Epithelial cell of proximal tubule (primary cell): ENCODE measurements around the gene GPR146. TPM values are rescaled to one million over a fixed set of nuclear protein-coding genes. Genes with fewer than 3 reads are reported as not detected.

Experiments used
- DNase-seq: peaks from one replicate; pipeline ENCODE4 v3.0.0-alpha.2; 2011; ENCODE audit warnings: low read depth
- H3K4me3 ChIP-seq: 2 replicates; pipeline ENCODE4 v1.5.1; 2011; ENCODE audit warnings: low read depth, mild to moderate bottlenecking, low read length
- CTCF ChIP-seq: conservative IDR thresholded peaks from 2 replicates; pipeline ENCODE4 v1.5.1; 2012; ENCODE audit warnings: low read depth, mild to moderate bottlenecking, low read length
- total RNA-seq: library from RNA; depleted of rRNA; stranded (reverse); fragments of >200 nt; gene quantifications from 2 replicates; pipeline ENCODE4 v1.2.3, GENCODE V29; 2015

The GPR146 gene
- total RNA-seq, 1 donor from 2014 or later: 0.23 TPM

DNA sequence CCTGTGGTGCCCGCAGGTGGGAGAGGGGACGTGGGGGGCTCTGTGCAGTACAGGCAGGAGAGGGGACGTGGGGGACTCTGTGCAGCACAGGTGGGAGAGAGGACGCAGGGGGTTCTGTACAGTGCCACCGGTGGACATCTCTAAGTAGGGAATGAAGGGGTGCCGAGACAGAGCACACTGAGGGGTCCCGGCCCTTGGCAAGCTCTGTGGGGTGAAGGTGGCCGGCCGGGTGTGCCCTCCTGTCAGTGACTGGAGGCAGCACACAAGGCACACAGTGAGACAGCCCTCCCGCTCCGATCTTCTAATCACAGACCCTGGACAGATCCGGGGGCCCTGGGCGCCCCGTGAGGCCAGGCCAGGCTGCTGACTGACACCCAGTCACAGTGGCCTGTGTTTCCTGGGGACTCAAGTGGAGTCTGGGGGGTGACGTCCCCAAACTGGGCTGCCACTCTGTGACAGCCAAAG is 11.2 kb downstream of the GPR146 start:
- no peak for TF ChIP-seq CTCF
- no peak overlapping the region for H3K4me3 ChIP-seq
- DNase-seq: no peak

- DNase-seq: no peak
- no peak for TF ChIP-seq CTCF
- H3K4me3 ChIP-seq: no peak overlapping the region
Observed at GRCh38 chr7:1055956-1056784, 11.8 kb downstream of the GPR146 start.

GRCh38 chr7:1056785-1057410 is 12.6 kb downstream of the GPR146 start:
- H3K4me3 ChIP-seq: no peak overlapping the region
- DNase-seq: no peak
- no peak for TF ChIP-seq CTCF

DNA sequence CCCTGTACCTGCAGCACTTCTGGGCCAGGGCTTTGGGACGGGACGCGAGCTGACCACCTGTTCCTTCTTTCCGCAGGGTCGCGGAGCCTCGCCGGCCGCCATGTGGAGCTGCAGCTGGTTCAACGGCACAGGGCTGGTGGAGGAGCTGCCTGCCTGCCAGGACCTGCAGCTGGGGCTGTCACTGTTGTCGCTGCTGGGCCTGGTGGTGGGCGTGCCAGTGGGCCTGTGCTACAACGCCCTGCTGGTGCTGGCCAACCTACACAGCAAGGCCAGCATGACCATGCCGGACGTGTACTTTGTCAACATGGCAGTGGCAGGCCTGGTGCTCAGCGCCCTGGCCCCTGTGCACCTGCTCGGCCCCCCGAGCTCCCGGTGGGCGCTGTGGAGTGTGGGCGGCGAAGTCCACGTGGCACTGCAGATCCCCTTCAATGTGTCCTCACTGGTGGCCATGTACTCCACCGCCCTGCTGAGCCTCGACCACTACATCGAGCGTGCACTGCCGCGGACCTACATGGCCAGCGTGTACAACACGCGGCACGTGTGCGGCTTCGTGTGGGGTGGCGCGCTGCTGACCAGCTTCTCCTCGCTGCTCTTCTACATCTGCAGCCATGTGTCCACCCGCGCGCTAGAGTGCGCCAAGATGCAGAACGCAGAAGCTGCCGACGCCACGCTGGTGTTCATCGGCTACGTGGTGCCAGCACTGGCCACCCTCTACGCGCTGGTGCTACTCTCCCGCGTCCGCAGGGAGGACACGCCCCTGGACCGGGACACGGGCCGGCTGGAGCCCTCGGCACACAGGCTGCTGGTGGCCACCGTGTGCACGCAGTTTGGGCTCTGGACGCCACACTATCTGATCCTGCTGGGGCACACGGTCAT is 13.3 kb downstream of the GPR146 start:
- H3K4me3 ChIP-seq: no peak overlapping the region
- no peak for DNase-seq
- no peak for TF ChIP-seq CTCF

DNA sequence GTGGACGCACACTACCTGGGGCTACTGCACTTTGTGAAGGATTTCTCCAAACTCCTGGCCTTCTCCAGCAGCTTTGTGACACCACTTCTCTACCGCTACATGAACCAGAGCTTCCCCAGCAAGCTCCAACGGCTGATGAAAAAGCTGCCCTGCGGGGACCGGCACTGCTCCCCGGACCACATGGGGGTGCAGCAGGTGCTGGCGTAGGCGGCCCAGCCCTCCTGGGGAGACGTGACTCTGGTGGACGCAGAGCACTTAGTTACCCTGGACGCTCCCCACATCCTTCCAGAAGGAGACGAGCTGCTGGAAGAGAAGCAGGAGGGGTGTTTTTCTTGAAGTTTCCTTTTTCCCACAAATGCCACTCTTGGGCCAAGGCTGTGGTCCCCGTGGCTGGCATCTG is 14.0 kb downstream of the GPR146 start:
- no peak for TF ChIP-seq CTCF
- DNase-seq: no peak
- no peak overlapping the region for H3K4me3 ChIP-seq

- no peak overlapping the region for H3K4me3 ChIP-seq
- DNase-seq: no peak
- TF ChIP-seq CTCF: no peak
Observed at GRCh38 chr7:1058821-1059199, 14.5 kb downstream of the GPR146 start.
